Measurements from ENCODE around the gene AQP4. TPM values are rescaled to one million over a fixed set of nuclear protein-coding genes. Genes with fewer than 3 reads are reported as not detected.

The AQP4 gene
- total RNA-seq, 2 donors from 2014 or later: 10.0 to 14.9 TPM

DNA sequence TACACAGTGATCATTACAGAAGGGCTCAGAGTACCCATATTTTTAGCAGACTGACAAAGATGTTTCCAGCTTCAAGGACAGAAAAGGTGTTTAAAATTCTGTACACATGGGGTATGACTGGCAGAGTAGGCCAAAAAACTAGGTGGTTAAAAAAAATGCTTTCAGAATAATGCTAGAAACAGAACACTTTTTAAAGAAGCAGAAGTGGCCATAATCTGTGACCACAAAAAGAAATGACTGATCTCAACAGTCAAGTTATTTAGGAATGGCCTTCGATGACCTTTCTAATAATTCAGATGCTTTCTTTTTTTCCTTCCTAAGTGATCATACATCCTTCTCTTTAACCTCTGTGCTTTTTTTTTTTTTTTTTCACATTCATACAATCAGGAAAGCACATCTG, 4.1 kb upstream of the AQP4 start:
- TF ChIP-seq, protein P1, sequence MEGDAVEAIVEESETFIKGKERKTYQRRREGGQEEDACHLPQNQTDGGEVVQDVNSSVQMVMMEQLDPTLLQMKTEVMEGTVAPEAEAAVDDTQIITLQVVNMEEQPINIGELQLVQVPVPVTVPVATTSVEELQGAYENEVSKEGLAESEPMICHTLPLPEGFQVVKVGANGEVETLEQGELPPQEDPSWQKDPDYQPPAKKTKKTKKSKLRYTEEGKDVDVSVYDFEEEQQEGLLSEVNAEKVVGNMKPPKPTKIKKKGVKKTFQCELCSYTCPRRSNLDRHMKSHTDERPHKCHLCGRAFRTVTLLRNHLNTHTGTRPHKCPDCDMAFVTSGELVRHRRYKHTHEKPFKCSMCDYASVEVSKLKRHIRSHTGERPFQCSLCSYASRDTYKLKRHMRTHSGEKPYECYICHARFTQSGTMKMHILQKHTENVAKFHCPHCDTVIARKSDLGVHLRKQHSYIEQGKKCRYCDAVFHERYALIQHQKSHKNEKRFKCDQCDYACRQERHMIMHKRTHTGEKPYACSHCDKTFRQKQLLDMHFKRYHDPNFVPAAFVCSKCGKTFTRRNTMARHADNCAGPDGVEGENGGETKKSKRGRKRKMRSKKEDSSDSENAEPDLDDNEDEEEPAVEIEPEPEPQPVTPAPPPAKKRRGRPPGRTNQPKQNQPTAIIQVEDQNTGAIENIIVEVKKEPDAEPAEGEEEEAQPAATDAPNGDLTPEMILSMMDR (IDR thresholded peaks at IDR 0.05): no peak
- H3K4me3 ChIP-seq: no peak overlapping the region
- no peaks in the 10 kb centered on the region for H3K36me3 ChIP-seq
- H3K27ac ChIP-seq: no peak overlapping the region
- H3K9me3 ChIP-seq: no peaks in the 10 kb centered on the region
- no peak for DNase-seq (ENCODE audit: low spot score)
- peaks cover 0 to 13% of the 10 kb centered on the region in 2 donors for H3K4me1 ChIP-seq
- no peaks in the 10 kb centered on the region for H3K27me3 ChIP-seq

DNA sequence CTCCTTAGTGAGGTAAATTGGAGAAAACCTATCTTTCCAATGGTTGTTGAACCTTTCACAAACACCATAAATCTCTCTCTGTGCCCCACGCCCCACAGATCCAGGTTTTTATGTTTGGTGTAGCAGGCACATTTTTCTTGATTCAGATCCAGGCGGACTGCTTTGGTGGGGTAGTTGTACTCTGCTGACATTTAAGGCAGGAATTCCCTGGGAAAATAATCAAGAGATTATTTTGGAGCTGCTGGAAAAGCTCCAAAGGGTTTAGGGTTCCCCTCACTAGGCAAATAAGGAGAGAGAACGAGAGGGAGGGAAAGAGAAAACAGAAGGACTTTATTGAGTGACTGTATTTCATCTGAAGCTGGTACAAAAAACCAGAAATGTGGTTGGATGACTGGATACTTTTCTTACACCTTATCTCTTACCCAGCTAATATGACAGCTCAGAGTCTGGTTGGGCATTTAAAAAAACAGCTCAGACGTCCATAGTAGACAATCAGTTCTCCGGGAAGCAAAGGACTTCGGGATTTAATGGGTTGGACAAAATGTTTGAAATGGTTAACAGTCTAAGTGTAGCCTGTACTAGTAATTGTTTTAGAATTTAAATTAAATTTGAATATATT, 3.6 kb upstream of the AQP4 start:
- no peak overlapping the region for H3K4me3 ChIP-seq
- no peaks in the 10 kb centered on the region for H3K36me3 ChIP-seq
- H3K27me3 ChIP-seq: no peaks in the 10 kb centered on the region
- H3K27ac ChIP-seq: peak overlapping the region in 1 of 2 donors; percentile 1
- H3K9me3 ChIP-seq: no peaks in the 10 kb centered on the region
- no peak for DNase-seq (ENCODE audit: low spot score)
- TF ChIP-seq, protein P1 (IDR thresholded peaks at IDR 0.05): no peak
- peaks cover 0 to 15% of the 10 kb centered on the region in 2 donors for H3K4me1 ChIP-seq

DNA sequence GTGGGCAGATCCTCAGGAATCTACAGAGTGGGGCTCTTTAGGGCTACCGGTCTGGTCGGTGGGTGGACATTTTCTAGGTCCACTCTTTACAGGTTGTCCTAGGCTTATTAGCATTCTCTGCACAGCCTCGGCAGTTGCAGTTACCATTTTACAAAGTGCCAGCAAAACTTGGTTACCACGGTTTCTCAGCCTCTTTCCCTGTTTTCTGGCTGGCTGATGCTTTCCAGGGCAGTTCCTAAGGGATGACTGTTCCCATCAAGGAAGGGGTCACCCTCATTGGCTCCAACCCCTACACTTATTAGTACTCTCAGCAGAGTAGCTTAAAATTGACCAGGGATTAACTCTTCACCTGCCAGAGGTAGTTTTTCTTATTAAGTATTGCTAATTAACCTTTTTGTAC, 2.0 kb upstream of the AQP4 start:
- TF ChIP-seq, protein P1 (IDR thresholded peaks at IDR 0.05): no peak
- no peaks in the 10 kb centered on the region for H3K36me3 ChIP-seq
- H3K9me3 ChIP-seq: no peaks in the 10 kb centered on the region
- H3K27ac ChIP-seq: no peak overlapping the region
- peaks cover 0 to 29% of the 10 kb centered on the region in 2 donors for H3K4me1 ChIP-seq
- H3K27me3 ChIP-seq: no peaks in the 10 kb centered on the region
- no peak overlapping the region for H3K4me3 ChIP-seq
- DNase-seq (ENCODE audit: low spot score): no peak

DNA sequence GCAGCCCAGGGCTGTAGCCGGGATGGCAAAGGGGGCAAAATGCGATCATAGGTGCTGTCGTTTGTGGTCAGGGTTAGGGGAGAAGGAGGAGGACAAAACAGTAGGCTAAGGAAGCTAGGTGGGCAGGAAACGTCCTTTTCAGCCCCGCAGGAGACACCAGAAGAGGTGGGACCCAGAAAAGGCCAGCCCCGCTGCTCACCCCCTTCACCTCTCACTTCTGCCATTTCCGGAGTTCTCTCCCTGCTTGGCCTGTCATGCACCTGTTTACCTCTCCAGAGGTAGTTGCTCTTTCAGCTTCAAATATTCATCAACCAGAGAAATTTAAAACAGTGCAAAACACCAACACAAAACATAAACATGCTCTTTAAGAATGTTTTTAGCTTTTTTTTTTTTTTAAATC, 849 bp downstream of the AQP4 start:
- Histone ChIP-seq H3K4me3 (no peak overlapping the region), H3K4me1 (peaks cover 0 to 29% of the 10 kb centered on the region in 2 donors), H3K36me3 (no peaks in the 10 kb centered on the region), H3K9me3 (no peaks in the 10 kb centered on the region), H3K27me3 (no peaks in the 10 kb centered on the region), H3K27ac (peak overlapping the region; percentile 78 to 79)
- no peak for DNase-seq (ENCODE audit: low spot score)
- TF ChIP-seq, protein P1 (IDR thresholded peaks at IDR 0.05): no peak

DNA sequence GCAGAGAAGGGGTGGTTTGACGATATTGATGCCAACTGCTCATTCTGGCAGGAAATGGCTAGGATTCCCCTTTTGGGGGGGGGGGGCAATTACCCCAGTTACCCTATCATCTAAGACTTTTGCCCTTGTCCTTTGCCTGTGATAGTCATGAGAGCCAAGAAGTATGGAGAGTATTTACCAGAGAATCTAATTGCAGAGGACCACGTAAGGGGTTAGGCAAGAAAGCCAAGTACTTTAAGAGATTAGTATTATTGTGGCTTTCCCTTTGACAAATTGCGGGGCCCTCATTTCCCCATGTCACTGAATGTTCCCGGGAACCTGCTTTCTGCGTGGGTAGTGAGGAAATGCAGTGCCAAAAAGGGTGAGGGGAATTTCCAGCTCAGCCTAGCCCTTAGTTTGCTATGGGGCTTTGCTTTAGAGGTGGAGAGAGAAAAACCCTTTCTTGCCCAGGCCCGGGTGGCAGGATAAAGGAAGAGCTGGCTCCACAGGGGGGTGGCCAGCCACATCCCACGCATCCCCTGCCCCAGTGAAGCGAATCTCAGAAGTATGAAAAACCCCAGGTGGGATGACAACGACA, 1.5 kb downstream of the AQP4 start:
- Histone ChIP-seq H3K4me1 (peaks cover 0 to 24% of the 10 kb centered on the region in 2 donors), H3K27me3 (no peaks in the 10 kb centered on the region), H3K27ac (peak overlapping the region; percentile 78 to 79), H3K4me3 (peak overlapping the region; percentile 42 to 53), H3K9me3 (no peaks in the 10 kb centered on the region), H3K36me3 (no peaks in the 10 kb centered on the region)
- TF ChIP-seq, protein P1 (IDR thresholded peaks at IDR 0.05): no peak
- no peak for DNase-seq (ENCODE audit: low spot score)
